K562 (cell line): ENCODE measurements around the gene DLST. TPM values are rescaled to one million over a fixed set of nuclear protein-coding genes. Genes with fewer than 3 reads are reported as not detected.
A peak's percentile ranks its signal among the peaks of the same experiment; 100 is the strongest.

Source experiments
- ATF3 ChIP-seq, 2 experiments: fragments of 450-650 bp in 1 of 2; sonication (generic) in 1 of 2; formaldehyde crosslinking in 1 of 2; IDR thresholded peaks in 1 of 2; conservative IDR thresholded peaks in 1 of 2; 2 replicates each; pipeline versions ENCODE4 v1.6.1 to v1.8.1; 2016 to 2023; ENCODE audit warnings: mild to moderate bottlenecking in 2 of 2, moderate library complexity in 2 of 2, inconsistent platforms in 1 of 2, missing genetic modification reagents in 1 of 2
- CBFB ChIP-seq: sonication (generic); formaldehyde crosslinking; IDR thresholded peaks from 2 replicates; pipeline ENCODE4 v1.4.0; 2020; ENCODE audit warnings: mild to moderate bottlenecking, missing genetic modification reagents
- CBX1 ChIP-seq: sonication (generic); IDR thresholded peaks from 2 replicates; pipeline ENCODE4 v1.6.1; 2016; ENCODE audit warnings: antibody characterized with exemption, low read depth, mild to moderate bottlenecking
- CHAMP1 ChIP-seq: fragments of 450-650 bp; IDR thresholded peaks from 2 replicates; pipeline ENCODE4 v1.6.1; 2016; ENCODE audit warnings: mild to moderate bottlenecking
- CHD4 ChIP-seq: fragments of 200-600 bp; sonication (generic); IDR thresholded peaks from 3 replicates; pipeline ENCODE4 v1.6.1; 2012; ENCODE audit warnings: low read depth, mild to moderate bottlenecking, mixed read lengths, low read length, inconsistent platforms; ENCODE audit not compliant: insufficient read depth, insufficient replicate concordance, poor library complexity, severe bottlenecking
- CTCF ChIP-seq, 3 experiments: IDR thresholded peaks in 2 of 3; conservative IDR thresholded peaks in 1 of 3; 2 replicates each; pipeline ENCODE4 v1.5.1; 2011 to 2012; ENCODE audit warnings: low read length in 3 of 3, mild to moderate bottlenecking in 3 of 3, control low read depth in 2 of 3, improper control_type of control experiment in 1 of 3, inconsistent platforms in 1 of 3, low read depth in 1 of 3, mixed read lengths in 1 of 3, moderate library complexity in 1 of 3; ENCODE audit not compliant: insufficient read depth in 2 of 3
- E2F4 ChIP-seq: sonication (generic); formaldehyde crosslinking; IDR thresholded peaks from 2 replicates; pipeline ENCODE4 v1.8.0; 2022; ENCODE audit warnings: mild to moderate bottlenecking, low read depth, missing genetic modification reagents
- EZH2 ChIP-seq: IDR thresholded peaks from 2 replicates; pipeline ENCODE4 v1.6.1; 2012; ENCODE audit warnings: low read depth, mild to moderate bottlenecking, inconsistent platforms, low read length, borderline replicate concordance
- FOS ChIP-seq: IDR thresholded peaks from 3 replicates; pipeline ENCODE4 v1.6.1; 2011; ENCODE audit not compliant: insufficient read length; ENCODE audit errors: extremely low read depth
- HOXB6 ChIP-seq: fragments of 250-450 bp; sonication (Bioruptor Pico); IDR thresholded peaks from 2 replicates; pipeline ENCODE4 v1.5.1; 2022; ENCODE audit warnings: mild to moderate bottlenecking, borderline replicate concordance
- KDM4B ChIP-seq, 2 experiments: fragments of 450-650 bp in 1 of 2; sonication (generic) in 1 of 2; IDR thresholded peaks; 2 replicates each; pipeline ENCODE4 v1.6.1; 2016 to 2017; ENCODE audit warnings: borderline replicate concordance in 2 of 2, antibody characterized with exemption in 1 of 2, low read depth in 1 of 2, mild to moderate bottlenecking in 1 of 2
- MTA3 ChIP-seq: fragments of 450-650 bp; formaldehyde crosslinking; IDR thresholded peaks from 2 replicates; pipeline ENCODE4 v1.6.1; 2017; ENCODE audit warnings: mild to moderate bottlenecking, borderline replicate concordance
- POLR2A ChIP-seq: fragments of 450-650 bp; conservative IDR thresholded peaks from 2 replicates; pipeline ENCODE4 v1.6.1; 2016
- SP2 ChIP-seq: IDR thresholded peaks from 2 replicates; pipeline ENCODE4 v1.6.1; 2011; ENCODE audit warnings: mild to moderate bottlenecking, low read depth, low read length, moderate library complexity; ENCODE audit not compliant: poor library complexity, severe bottlenecking; ENCODE audit errors: extremely low read depth
- THAP12 ChIP-seq: fragments of 250-450 bp; sonication (Bioruptor Pico); IDR thresholded peaks from 2 replicates; pipeline ENCODE4 v1.9.0; 2021; ENCODE audit warnings: mild to moderate bottlenecking, inconsistent platforms
- XRCC3 ChIP-seq: fragments of 450-650 bp; IDR thresholded peaks from 2 replicates; pipeline ENCODE4 v1.6.1; 2017; ENCODE audit warnings: mild to moderate bottlenecking, moderate library complexity
- ZBTB8A ChIP-seq: fragments of 450-650 bp; IDR thresholded peaks from 2 replicates; pipeline ENCODE4 v1.6.1; 2018; ENCODE audit warnings: mild to moderate bottlenecking, moderate library complexity; ENCODE audit not compliant: partially characterized antibody
- polyA plus RNA-seq, 8 experiments: library from polyadenylated mRNA; depleted of rRNA in 4 of 8; stranded (reverse) in 5 of 8; unstranded in 3 of 8; fragments of >200 nt; fragmentation: Nextera tagmentation in 2 of 8; fragmentation: Illumina TruSeq in 1 of 8; extraction: Ambion mirVana in 2 of 8; extraction: Trizol in 1 of 8; gene quantifications; 2 replicates each; pipeline versions ENCODE4 v1.2.1 to v1.2.3, GENCODE V29; 2011 to 2014; ENCODE audit warnings: inconsistent platforms in 1 of 8, missing spikeins in 1 of 8
- total RNA-seq, 7 experiments: library from RNA; depleted of rRNA in 6 of 7; stranded (reverse); fragments of >200 nt in 6 of 7; fragmentation: Illumina TruSeq in 2 of 7; extraction: Trizol in 2 of 7; gene quantifications; 2 replicates each; pipeline versions ENCODE4 v1.2.1 to v1.2.3, GENCODE V29; 2011 to 2021; ENCODE audit warnings: low replicate concordance in 1 of 7

The DLST gene
- total and polyA plus RNA-seq, 9 of the 15 experiments (the other 6 are each of a cell fraction or from before 2014, with no cell fraction given), result 3.0 to 73.7 (median 45.4) TPM

GRCh38 chr14:74881431-74882102, at the start of gene DLST (continued):
- TF ChIP-seq ATF3 (IDR thresholded peaks at IDR 0.05), result no peak
- TF ChIP-seq ATF3 (CRISPR knock-in tag; conservative IDR thresholded peaks at IDR 0.05), result no peak
- TF ChIP-seq CBX1, result no peak
- TF ChIP-seq KDM4B (IDR thresholded peaks at IDR 0.05; ENCODE audit: borderline replicate concordance in 2 of 2, low read depth in 1 of 2), result peak in 1 of 2 experiments; percentile 82; a peak in 1 of 4 replicates
- TF ChIP-seq POLR2A, result peak; percentile 82
- peak; percentile 39; the same call in 1 of the 2 replicates for TF ChIP-seq THAP12
- TF ChIP-seq CHAMP1, result no peak
- no peak for TF ChIP-seq EZH2
- 0 out of 2 replicates have a peak, but pooled peaks have one; percentile 53 for TF ChIP-seq MTA3
- TF ChIP-seq XRCC3, result no peak
- TF ChIP-seq SP2, result no peak
- no peak for TF ChIP-seq FOS
- TF ChIP-seq CTCF (IDR thresholded peaks at IDR 0.05 in 2 of 3, conservative IDR thresholded peaks at IDR 0.05 in 1 of 3; ENCODE audit: insufficient read depth in 2 of 3, low read depth in 1 of 3, low read length in 3 of 3), result no peak
- no peak for TF ChIP-seq ZBTB8A
- TF ChIP-seq CHD4, result no peak
- no peak for TF ChIP-seq CBFB
- no peak for TF ChIP-seq E2F4
- no peak for TF ChIP-seq HOXB6 (CRISPR knock-in tag)
